WTC11 (cell line): ENCODE data around the gene FBN2.

ENCODE experiments used
- ATF1 ChIP-seq: sonication (generic); formaldehyde crosslinking; IDR thresholded peaks from 2 replicates; pipeline ENCODE4 v1.8.1; 2023; ENCODE audit warnings: mild to moderate bottlenecking, moderate library complexity, missing genetic modification reagents
- ETV6 ChIP-seq: sonication (generic); formaldehyde crosslinking; IDR thresholded peaks from 2 replicates; pipeline ENCODE4 v1.8.1; 2022; ENCODE audit warnings: mild to moderate bottlenecking, missing genetic modification reagents
- GABPB1 ChIP-seq: sonication (generic); formaldehyde crosslinking; IDR thresholded peaks from 2 replicates; pipeline ENCODE4 v1.8.1; 2023; ENCODE audit warnings: mild to moderate bottlenecking, missing genetic modification reagents
- NFYB ChIP-seq: sonication (generic); formaldehyde crosslinking; conservative IDR thresholded peaks from 2 replicates; pipeline ENCODE4 v1.8.0; 2022; ENCODE audit warnings: low read depth, missing genetic modification reagents
- TCF7 ChIP-seq: sonication (generic); formaldehyde crosslinking; IDR thresholded peaks from 2 replicates; pipeline ENCODE4 v1.8.0; 2022; ENCODE audit warnings: mild to moderate bottlenecking, low read depth, missing genetic modification reagents, moderate library complexity
- TF ChIP-seq, protein P1 (sequence below): fragments of 200-600 bp; IDR thresholded peaks from 2 replicates; pipeline ENCODE4 v1.8.0; 2022; ENCODE audit warnings: antibody characterized with exemption
- TF ChIP-seq, protein P2 (sequence below): sonication (generic); formaldehyde crosslinking; IDR thresholded peaks from 2 replicates; pipeline ENCODE4 v1.8.0; 2023; ENCODE audit warnings: missing genetic modification reagents
- TF ChIP-seq, protein P3 (sequence below): sonication (generic); formaldehyde crosslinking; IDR thresholded peaks from 2 replicates; pipeline ENCODE4 v1.8.0; 2022; ENCODE audit warnings: mild to moderate bottlenecking, missing genetic modification reagents
- TF ChIP-seq, protein P4 (sequence below): sonication (generic); formaldehyde crosslinking; IDR thresholded peaks from 2 replicates; pipeline ENCODE4 v1.8.0; 2022; ENCODE audit warnings: mild to moderate bottlenecking, missing genetic modification reagents
- TF ChIP-seq, protein P5 (sequence below): sonication (generic); formaldehyde crosslinking; IDR thresholded peaks from 2 replicates; pipeline ENCODE4 v1.8.0; 2022; ENCODE audit warnings: mild to moderate bottlenecking, missing genetic modification reagents
- TF ChIP-seq, protein P6 (sequence below): sonication (generic); formaldehyde crosslinking; IDR thresholded peaks from 2 replicates; pipeline ENCODE4 v1.8.1; 2023; ENCODE audit warnings: mild to moderate bottlenecking, missing genetic modification reagents, moderate library complexity

DNA sequence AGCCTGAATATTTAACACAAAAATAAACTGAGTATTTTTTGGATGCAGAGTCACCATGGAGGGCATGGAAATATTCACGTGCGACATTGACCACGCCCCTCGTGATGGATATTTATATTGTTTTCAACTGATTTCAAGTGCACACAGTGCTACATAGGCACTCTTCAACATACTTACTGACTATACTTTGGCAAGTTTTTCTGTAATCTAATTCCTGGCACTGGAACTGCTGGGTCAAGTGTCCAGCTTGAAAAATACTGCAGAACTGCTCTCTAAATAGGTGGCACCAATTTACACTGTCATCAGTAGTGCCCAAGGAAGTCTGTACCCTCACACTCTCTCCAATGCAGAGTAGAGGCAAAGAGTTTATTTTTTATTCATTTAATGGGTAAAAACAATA, 65.1 kb downstream of the FBN2 start:
- TF ChIP-seq ETV6 (CRISPR knock-in tag) = no peak
- TF ChIP-seq, protein P1, sequence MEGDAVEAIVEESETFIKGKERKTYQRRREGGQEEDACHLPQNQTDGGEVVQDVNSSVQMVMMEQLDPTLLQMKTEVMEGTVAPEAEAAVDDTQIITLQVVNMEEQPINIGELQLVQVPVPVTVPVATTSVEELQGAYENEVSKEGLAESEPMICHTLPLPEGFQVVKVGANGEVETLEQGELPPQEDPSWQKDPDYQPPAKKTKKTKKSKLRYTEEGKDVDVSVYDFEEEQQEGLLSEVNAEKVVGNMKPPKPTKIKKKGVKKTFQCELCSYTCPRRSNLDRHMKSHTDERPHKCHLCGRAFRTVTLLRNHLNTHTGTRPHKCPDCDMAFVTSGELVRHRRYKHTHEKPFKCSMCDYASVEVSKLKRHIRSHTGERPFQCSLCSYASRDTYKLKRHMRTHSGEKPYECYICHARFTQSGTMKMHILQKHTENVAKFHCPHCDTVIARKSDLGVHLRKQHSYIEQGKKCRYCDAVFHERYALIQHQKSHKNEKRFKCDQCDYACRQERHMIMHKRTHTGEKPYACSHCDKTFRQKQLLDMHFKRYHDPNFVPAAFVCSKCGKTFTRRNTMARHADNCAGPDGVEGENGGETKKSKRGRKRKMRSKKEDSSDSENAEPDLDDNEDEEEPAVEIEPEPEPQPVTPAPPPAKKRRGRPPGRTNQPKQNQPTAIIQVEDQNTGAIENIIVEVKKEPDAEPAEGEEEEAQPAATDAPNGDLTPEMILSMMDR = no peak
- TF ChIP-seq, protein P2, sequence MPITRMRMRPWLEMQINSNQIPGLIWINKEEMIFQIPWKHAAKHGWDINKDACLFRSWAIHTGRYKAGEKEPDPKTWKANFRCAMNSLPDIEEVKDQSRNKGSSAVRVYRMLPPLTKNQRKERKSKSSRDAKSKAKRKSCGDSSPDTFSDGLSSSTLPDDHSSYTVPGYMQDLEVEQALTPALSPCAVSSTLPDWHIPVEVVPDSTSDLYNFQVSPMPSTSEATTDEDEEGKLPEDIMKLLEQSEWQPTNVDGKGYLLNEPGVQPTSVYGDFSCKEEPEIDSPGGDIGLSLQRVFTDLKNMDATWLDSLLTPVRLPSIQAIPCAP = no peak
- TF ChIP-seq NFYB = no peak
- no peak for TF ChIP-seq TCF7 (CRISPR knock-in tag)
- no peak for TF ChIP-seq GABPB1 (CRISPR knock-in tag)
- TF ChIP-seq, protein P3, sequence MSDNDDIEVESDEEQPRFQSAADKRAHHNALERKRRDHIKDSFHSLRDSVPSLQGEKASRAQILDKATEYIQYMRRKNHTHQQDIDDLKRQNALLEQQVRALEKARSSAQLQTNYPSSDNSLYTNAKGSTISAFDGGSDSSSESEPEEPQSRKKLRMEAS = no peak
- TF ChIP-seq, protein P4, sequence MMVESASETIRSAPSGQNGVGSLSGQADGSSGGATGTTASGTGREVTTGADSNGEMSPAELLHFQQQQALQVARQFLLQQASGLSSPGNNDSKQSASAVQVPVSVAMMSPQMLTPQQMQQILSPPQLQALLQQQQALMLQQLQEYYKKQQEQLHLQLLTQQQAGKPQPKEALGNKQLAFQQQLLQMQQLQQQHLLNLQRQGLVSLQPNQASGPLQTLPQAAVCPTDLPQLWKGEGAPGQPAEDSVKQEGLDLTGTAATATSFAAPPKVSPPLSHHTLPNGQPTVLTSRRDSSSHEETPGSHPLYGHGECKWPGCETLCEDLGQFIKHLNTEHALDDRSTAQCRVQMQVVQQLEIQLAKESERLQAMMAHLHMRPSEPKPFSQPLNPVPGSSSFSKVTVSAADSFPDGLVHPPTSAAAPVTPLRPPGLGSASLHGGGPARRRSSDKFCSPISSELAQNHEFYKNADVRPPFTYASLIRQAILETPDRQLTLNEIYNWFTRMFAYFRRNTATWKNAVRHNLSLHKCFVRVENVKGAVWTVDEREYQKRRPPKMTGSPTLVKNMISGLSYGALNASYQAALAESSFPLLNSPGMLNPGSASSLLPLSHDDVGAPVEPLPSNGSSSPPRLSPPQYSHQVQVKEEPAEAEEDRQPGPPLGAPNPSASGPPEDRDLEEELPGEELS (CRISPR knock-in tag) = no peak
- no peak for TF ChIP-seq ATF1 (CRISPR knock-in tag)
- TF ChIP-seq, protein P5, sequence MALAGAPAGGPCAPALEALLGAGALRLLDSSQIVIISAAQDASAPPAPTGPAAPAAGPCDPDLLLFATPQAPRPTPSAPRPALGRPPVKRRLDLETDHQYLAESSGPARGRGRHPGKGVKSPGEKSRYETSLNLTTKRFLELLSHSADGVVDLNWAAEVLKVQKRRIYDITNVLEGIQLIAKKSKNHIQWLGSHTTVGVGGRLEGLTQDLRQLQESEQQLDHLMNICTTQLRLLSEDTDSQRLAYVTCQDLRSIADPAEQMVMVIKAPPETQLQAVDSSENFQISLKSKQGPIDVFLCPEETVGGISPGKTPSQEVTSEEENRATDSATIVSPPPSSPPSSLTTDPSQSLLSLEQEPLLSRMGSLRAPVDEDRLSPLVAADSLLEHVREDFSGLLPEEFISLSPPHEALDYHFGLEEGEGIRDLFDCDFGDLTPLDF (CRISPR knock-in tag) = no peak
- TF ChIP-seq, protein P6, sequence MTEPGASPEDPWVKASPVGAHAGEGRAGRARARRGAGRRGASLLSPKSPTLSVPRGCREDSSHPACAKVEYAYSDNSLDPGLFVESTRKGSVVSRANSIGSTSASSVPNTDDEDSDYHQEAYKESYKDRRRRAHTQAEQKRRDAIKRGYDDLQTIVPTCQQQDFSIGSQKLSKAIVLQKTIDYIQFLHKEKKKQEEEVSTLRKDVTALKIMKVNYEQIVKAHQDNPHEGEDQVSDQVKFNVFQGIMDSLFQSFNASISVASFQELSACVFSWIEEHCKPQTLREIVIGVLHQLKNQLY (CRISPR knock-in tag) = no peak
